Panc1 (cell line): ENCODE data around the gene WWTR1.

Experiments used
- CTCF ChIP-seq: fragments of 450-650 bp; IDR thresholded peaks from 2 replicates; pipeline ENCODE4 v1.5.1; 2017; ENCODE audit warnings: mild to moderate bottlenecking
- POLR2AphosphoS5 ChIP-seq: IDR thresholded peaks from 2 replicates; pipeline ENCODE4 v1.6.1; 2012; ENCODE audit warnings: mild to moderate bottlenecking, low read depth, low read length, moderate library complexity
- REST ChIP-seq, 2 experiments: IDR thresholded peaks; 2 replicates each; pipeline ENCODE4 v1.6.1; 2011 to 2012; ENCODE audit warnings: low read depth in 2 of 2, control low read depth in 1 of 2, low read length in 1 of 2, mild to moderate bottlenecking in 1 of 2, moderate library complexity in 1 of 2; ENCODE audit not compliant: insufficient read depth in 1 of 2

- TF ChIP-seq CTCF (no peak), POLR2AphosphoS5 (no peak; the same call in 1 of the 2 replicates), REST (IDR thresholded peaks at IDR 0.05; ENCODE audit: insufficient read depth in 1 of 2, low read depth in 2 of 2, low read length in 1 of 2) (no peak; a peak in 1 of 4 replicates)
These were observed 84.9 kb downstream of the WWTR1 start for GRCh38 chr3:149572796-149573414.
